HepG2 (cell line): Measurements from ENCODE around the gene RAD23A. TPM values are rescaled to one million over a fixed set of nuclear protein-coding genes. Genes with fewer than 3 reads are reported as not detected.

Experiments used
- ARID5B ChIP-seq: IDR thresholded peaks from 2 replicates; pipeline ENCODE4 v1.4.0; 2020; ENCODE audit warnings: mild to moderate bottlenecking, missing genetic modification reagents
- ELK4 ChIP-seq: sonication (generic); formaldehyde crosslinking; IDR thresholded peaks from 2 replicates; pipeline ENCODE4 v1.9.0; 2021; ENCODE audit warnings: missing genetic modification reagents, borderline replicate concordance
- EP300 ChIP-seq, 3 experiments: sonication (generic) in 1 of 3; formaldehyde crosslinking in 1 of 3; IDR thresholded peaks; 2 replicates each; pipeline versions ENCODE4 v1.5.1 to v1.6.1; 2011 to 2020; ENCODE audit warnings: low read depth in 2 of 3, low read length in 2 of 3, borderline replicate concordance in 1 of 3, improper control_type of control experiment in 1 of 3, mild to moderate bottlenecking in 1 of 3, missing genetic modification reagents in 1 of 3, moderate library complexity in 1 of 3
- HES4 ChIP-seq: sonication (generic); formaldehyde crosslinking; IDR thresholded peaks from 2 replicates; pipeline ENCODE4 v1.9.0; 2021; ENCODE audit warnings: mild to moderate bottlenecking, missing genetic modification reagents, borderline replicate concordance
- HOXA7 ChIP-seq: sonication (generic); formaldehyde crosslinking; IDR thresholded peaks from 2 replicates; pipeline ENCODE4 v1.8.1; 2022; ENCODE audit warnings: mild to moderate bottlenecking, missing genetic modification reagents, moderate library complexity
- JUND ChIP-seq: sonication (generic); formaldehyde crosslinking; IDR thresholded peaks from 2 replicates; pipeline ENCODE4 v1.8.0; 2022; ENCODE audit warnings: mild to moderate bottlenecking, missing genetic modification reagents
- KLF6 ChIP-seq: IDR thresholded peaks from 2 replicates; pipeline ENCODE4 v1.8.0; 2016; ENCODE audit warnings: missing biosample characterization, missing genetic modification reagents
- LRRFIP1 ChIP-seq: sonication (generic); formaldehyde crosslinking; conservative IDR thresholded peaks from 2 replicates; pipeline ENCODE4 v1.4.0; 2020; ENCODE audit warnings: missing genetic modification reagents
- SNAI1 ChIP-seq: sonication (generic); formaldehyde crosslinking; IDR thresholded peaks from 2 replicates; pipeline ENCODE4 v1.5.0; 2020; ENCODE audit warnings: mild to moderate bottlenecking, missing genetic modification reagents, borderline replicate concordance
- TEF ChIP-seq: sonication (generic); formaldehyde crosslinking; IDR thresholded peaks from 2 replicates; pipeline ENCODE4 v1.5.0; 2020; ENCODE audit warnings: missing genetic modification reagents
- TFE3 ChIP-seq: IDR thresholded peaks from 2 replicates; pipeline ENCODE4 v1.6.1; 2016
- ZNF224 ChIP-seq: sonication (generic); formaldehyde crosslinking; IDR thresholded peaks from 2 replicates; pipeline ENCODE4 v1.5.0; 2020; ENCODE audit warnings: mild to moderate bottlenecking, missing genetic modification reagents
- ZNF292 ChIP-seq: sonication (generic); formaldehyde crosslinking; IDR thresholded peaks from 2 replicates; pipeline ENCODE4 v1.8.1; 2022; ENCODE audit warnings: mild to moderate bottlenecking, low read depth, missing genetic modification reagents, borderline replicate concordance
- ZNF549 ChIP-seq: sonication (generic); formaldehyde crosslinking; IDR thresholded peaks from 2 replicates; pipeline ENCODE4 v1.5.0; 2020; ENCODE audit warnings: missing genetic modification reagents
- ZNF557 ChIP-seq: sonication (generic); formaldehyde crosslinking; IDR thresholded peaks from 2 replicates; pipeline ENCODE4 v1.4.0; 2020; ENCODE audit warnings: missing genetic modification reagents
- ZNF737 ChIP-seq: sonication (generic); formaldehyde crosslinking; IDR thresholded peaks from 2 replicates; pipeline ENCODE4 v1.5.0; 2020; ENCODE audit warnings: missing genetic modification reagents, mild to moderate bottlenecking, borderline replicate concordance
- polyA plus RNA-seq, 8 experiments: library from polyadenylated mRNA; depleted of rRNA in 3 of 8; stranded (reverse) in 7 of 8; unstranded in 1 of 8; fragments of >200 nt; fragmentation: Illumina TruSeq in 4 of 8; extraction: Trizol in 4 of 8; gene quantifications; 2 replicates each; pipeline versions ENCODE4 v1.2.1 to v1.2.3, GENCODE V29; 2011 to 2016; ENCODE audit warnings: low read depth in 4 of 8, missing spikeins in 1 of 8, mixed read lengths in 1 of 8; ENCODE audit not compliant: insufficient read depth in 1 of 8
- total RNA-seq, 5 experiments: library from RNA; depleted of rRNA; stranded (reverse); fragments of >200 nt; fragmentation: Illumina TruSeq; extraction: Trizol; gene quantifications; 2 replicates each; pipeline ENCODE4 v1.2.3, GENCODE V29; 2016; ENCODE audit warnings: low read depth in 1 of 5

The RAD23A gene
- total and polyA plus RNA-seq, 2 of the 13 experiments (the other 11 are each of a cell fraction or from before 2014, with no cell fraction given): 42.5 to 54.2 TPM

GRCh38 chr19:12956446-12957388, 11.1 kb downstream of the RAD23A start, which contains the start of gene GADD45GIP1 (continued):
- TF ChIP-seq LRRFIP1 (CRISPR knock-in tag) (no peak), TEF (CRISPR knock-in tag) (no peak), ZNF557 (CRISPR knock-in tag) (no peak), ELK4 (CRISPR knock-in tag) (no peak), HOXA7 (CRISPR knock-in tag) (no peak), SNAI1 (no peak; the same call in 1 of the 2 replicates), JUND (CRISPR knock-in tag) (no peak), TFE3 (CRISPR knock-in tag) (peak; percentile 30; the same call in 1 of the 2 replicates), ZNF549 (no peak), ARID5B (CRISPR knock-in tag) (0 out of 2 replicates have a peak, but pooled peaks have one; percentile 12), ZNF737 (peak; percentile 67; the same call in 1 of the 2 replicates), EP300 (IDR thresholded peaks at IDR 0.05; ENCODE audit: low read depth in 2 of 2, low read length in 2 of 2) (no peak; a peak in 1 of 4 replicates), EP300 (CRISPR knock-in tag; IDR thresholded peaks at IDR 0.05; ENCODE audit: borderline replicate concordance) (no peak), ZNF224 (peak; percentile 30; the same call in 1 of the 2 replicates), KLF6 (CRISPR knock-in tag) (peak; percentile 86; the same call in 1 of the 2 replicates), ZNF292 (CRISPR knock-in tag) (no peak), HES4 (CRISPR knock-in tag) (peak; percentile 73; the same call in 1 of the 2 replicates)
